Measurements from ENCODE around the gene RNF126. TPM values are rescaled to one million over a fixed set of nuclear protein-coding genes. Genes with fewer than 3 reads are reported as not detected.
"Not testable (repeated sequence)": the region's sequence is repeated elsewhere in the genome, so short reads cannot be mapped to it uniquely, and the experiment has no call there.

Gene RNF126
- total RNA-seq, 1 donor from 2014 or later, result 31.4 TPM

DNA sequence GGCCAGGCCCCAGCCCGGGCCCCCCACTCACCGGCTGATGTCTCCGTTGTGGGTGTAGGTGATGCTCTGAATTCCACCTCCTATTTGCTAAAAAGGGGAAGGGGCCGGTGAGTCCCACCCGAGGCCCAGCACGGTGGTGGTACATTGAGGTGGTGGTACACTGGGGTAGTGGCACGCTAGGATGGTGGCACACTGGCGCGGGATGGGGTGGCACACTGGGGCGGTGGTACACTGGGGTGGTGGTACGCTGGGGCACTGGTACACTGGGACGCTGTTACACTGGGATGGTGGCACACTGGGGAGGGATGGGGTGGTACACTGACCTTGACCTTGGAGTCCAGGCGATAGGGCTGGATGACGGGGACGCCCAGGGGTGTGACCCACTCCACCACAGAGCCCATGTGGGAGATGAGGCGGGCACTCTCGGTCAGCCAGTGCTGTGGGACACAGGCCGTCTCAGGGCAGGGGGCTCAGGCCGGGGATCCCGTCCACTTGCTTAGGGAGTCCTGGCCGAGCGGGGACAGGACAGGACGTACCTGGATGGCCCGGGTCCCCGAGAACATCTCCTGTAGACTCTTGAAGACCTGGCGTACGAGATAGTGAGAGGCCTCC is 44.2 kb downstream of the RNF126 start:
- intact Hi-C loops (cut with DNase I), result no loop called here
- DNase-seq (ENCODE audit: low spot score), result no peak

- intact Hi-C loops (cut with DNase I), result no loop called here
- DNase-seq (ENCODE audit: low spot score), result no peak
These were observed 44.8 kb downstream of the RNF126 start for GRCh38 chr19:618247-618619.

DNA sequence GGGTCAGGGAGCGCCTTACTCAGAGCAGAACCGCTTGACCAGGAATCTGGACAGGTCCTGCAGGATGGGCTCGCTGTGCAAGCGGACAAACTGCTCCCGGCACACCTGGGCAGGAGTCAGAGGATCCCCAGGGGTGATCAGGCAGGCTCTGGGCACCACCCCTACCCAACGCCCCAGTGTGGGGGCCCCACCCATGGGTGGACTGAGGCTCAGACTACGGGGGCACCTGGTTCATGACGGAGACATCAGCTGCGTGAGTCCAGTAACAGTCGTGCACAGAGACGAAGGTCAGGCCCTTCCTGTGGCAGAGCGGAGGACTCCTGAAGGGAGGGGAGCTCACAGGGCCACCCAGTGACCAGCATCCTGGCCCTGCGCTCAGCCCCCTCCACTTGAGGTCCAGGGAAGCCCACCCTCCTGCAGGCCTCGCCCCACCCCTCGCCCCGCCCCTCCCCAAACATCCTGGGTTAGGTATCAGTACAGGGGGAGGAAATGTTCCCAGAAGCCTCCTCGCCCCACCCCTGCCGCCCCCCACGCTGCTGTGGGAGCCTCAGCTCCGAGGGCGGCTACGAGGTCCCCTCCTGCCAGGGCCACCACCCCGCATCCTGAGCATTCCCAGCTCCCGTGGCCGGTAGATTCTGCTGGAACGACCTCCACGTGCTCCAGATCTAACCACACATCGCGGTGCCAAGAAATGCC is 45.3 kb downstream of the RNF126 start:
- no peak for DNase-seq (ENCODE audit: low spot score)
- intact Hi-C loops (cut with DNase I), result no loop called here

GRCh38 chr19:616747-617526 is 46.1 kb downstream of the RNF126 start:
- intact Hi-C loops (cut with DNase I), result no loop called here
- DNase-seq (ENCODE audit: low spot score), result no peak

- no peak for DNase-seq (ENCODE audit: low spot score)
- intact Hi-C loops (cut with DNase I), result no loop called here
These were observed 46.8 kb downstream of the RNF126 start for GRCh38 chr19:616062-616700.

DNA sequence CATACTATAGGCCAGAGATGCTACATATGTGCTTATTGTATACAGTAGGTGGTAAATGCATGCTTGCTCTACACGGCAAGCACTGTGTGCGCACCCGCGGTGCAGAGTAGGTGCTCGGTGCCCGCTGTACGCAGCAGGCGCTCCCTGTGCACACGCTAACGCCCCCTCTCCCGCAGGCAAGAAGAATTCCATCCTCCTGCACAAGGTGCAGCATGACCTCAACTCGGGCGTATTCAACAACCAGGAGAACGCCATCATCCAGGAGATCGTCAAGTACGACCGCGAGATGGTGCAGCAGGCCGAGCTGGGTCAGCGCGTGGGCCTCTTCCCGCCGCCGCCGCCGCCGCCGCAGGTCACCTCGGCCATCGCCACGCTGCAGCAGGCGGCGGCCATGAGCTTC is 47.4 kb downstream of the RNF126 start:
- DNase-seq (ENCODE audit: low spot score), result no peak
- intact Hi-C loops (cut with DNase I), result no loop called here

- DNase-seq (ENCODE audit: low spot score), result no peak
- intact Hi-C loops (cut with DNase I), result no loop called here
These were observed 49.1 kb downstream of the RNF126 start for GRCh38 chr19:613732-614567.

GRCh38 chr19:612941-613340 is 50.1 kb downstream of the RNF126 start:
- DNase-seq (ENCODE audit: low spot score), result no peak
- intact Hi-C loops (cut with DNase I), result no loop called here

- intact Hi-C loops (cut with DNase I), result no loop called here
- no peak for DNase-seq (ENCODE audit: low spot score)
These were observed 51.5 kb downstream of the RNF126 start for GRCh38 chr19:611481-611868.

GRCh38 chr19:610801-611480 is 52.1 kb downstream of the RNF126 start:
- intact Hi-C loops (cut with DNase I), result no loop called here
- DNase-seq (ENCODE audit: low spot score), result no peak

DNA sequence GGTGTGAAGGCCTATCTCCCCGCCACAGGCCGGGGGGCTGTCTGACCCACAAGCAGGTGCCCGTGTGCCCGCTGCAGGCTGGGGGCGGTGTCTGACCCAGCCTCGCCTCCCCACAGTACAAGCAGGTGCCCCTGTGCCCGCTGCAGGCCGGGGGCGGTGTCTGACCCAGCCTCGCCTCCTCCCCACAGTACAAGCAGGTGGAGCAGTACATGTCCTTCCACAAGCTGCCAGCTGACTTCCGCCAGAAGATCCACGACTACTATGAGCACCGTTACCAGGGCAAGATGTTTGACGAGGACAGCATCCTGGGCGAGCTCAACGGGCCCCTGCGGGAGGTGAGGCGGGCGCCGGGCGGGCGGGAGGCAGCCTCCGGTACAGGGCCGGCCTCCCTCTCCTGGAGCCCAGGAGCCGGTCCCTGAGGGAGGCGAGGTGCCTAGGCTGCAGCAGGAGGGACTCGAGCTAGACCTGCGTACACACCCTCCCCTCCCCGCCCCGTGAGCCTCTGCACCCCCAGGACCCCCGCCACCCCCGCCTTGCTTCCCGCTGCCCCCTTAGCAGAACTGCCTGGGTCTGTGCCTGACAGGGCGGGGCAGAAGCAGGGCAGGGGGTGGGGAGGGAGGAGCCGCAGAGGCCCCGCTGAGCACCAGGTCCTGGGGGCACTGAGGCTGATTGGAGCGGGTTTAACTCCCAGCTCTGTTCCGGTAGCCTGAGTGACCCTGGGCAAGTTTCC is 52.8 kb downstream of the RNF126 start:
- intact Hi-C loops (cut with DNase I), result no loop called here
- no peak for DNase-seq (ENCODE audit: low spot score)

GRCh38 chr19:609004-609346 is 54.0 kb downstream of the RNF126 start:
- no peak for DNase-seq (ENCODE audit: low spot score)
- intact Hi-C loops (cut with DNase I), result no loop called here

DNA sequence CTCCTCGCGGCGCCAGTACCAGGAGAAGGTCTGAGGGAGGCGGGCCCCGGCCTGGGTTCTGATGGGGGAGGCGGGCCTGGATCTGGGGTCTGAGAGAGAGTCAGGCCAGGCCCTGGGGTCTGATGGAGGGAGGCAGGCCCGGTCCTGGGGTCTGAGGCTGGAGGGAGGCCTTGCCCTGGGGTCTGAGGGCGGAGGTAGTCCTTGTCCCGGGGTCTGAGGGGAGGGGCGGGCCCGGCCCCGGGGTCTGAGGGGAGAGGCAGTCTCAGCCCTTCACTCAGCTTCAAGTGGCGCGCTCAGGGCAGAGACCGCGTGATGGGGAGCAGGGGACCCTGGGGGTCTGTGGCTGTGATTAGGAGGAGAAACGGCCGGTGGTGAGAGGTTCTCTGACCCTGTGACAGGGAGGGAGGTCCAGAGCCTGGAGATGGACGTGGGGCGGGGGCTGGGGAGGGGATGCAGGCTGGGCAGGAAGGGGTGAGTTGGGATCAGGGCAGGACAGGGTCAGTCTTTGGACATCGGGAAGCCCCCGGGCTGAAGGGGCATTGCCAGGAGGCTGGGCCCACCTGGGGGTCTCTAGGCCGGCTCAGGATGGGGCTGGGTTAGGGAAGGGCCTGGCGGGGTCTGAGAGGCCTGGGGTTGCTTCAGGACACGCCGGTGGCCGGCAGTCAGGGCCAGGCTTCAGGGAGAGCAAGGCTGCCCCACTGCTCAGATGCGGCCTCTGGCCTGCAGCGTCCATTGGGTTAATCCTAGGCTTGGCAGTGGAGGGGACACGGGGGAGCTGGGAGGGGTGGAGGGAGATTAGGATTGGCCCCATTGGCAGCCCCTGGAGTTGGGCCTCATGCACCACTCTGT is 54.6 kb downstream of the RNF126 start:
- intact Hi-C loops (cut with DNase I), result no loop called here
- no peak for DNase-seq (ENCODE audit: low spot score)

DNA sequence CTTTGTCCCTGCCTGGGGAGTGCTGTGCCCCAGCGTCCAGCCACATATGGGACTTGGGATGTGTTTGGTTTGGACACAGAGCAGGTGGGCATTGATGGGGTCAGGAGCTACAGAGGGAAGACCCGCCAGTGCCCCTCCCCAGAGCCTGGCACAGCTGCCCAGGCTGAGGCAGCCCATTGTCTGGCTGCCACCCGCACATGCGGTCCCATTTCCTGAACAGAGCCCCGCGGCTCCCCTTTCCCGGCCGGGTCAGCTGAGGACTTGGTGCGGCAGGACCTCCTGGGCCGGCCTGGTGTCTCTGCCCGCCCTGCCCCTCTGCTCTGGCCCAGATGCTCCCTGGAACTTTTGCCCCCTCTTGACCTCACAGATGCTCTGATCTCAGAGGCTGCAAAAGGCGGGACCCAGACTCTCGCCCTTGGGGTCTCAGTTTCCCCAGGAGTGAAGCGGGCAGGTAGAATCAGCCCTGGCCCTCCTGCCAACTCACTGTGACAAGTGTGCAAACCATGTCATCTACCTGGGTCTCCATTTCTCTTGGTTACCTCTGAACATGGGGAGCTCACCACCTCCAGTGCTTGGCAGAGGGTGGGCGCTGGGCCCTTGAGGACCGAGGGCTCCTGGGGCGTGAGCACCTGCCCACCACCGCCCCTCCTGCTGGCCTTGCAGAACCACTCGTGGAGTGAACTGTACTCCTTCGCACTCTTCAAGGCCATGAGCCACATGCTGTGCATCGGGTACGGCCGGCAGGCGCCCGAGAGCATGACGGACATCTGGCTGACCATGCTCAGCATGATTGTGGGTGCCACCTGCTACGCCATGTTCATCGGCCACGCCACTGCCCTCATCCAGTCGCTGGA is 55.5 kb downstream of the RNF126 start:
- no peak for DNase-seq (ENCODE audit: low spot score)
- intact Hi-C loops (cut with DNase I), result no loop called here

GRCh38 chr19:605061-605971 is 57.7 kb downstream of the RNF126 start:
- DNase-seq (ENCODE audit: low spot score); intact Hi-C loops (cut with DNase I): not testable (repeated sequence)

DNA sequence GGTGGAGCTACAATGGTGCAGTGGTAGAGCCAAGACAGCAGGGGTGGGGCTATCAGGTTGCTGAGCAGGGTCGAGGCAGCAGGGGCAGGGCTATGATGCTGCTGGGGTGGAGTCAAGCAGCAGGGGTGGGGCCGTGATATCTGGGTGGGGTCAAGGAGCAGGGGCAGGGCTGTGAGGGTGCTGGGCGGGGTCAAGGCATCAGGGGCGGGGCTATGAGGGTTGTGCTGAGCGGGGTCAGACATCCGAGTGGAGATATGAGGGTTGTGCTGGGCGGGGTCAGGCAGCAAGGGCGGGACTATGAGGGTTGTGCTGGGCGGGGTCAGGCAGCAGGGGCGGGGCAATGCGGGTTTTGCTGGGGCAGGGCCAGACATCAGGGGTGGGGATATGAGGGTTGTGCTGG is 58.7 kb downstream of the RNF126 start:
- no peak for DNase-seq (ENCODE audit: low spot score)
- intact Hi-C loops (cut with DNase I), result no loop called here
